ENCODE measurements around the gene LHX4.

DNA sequence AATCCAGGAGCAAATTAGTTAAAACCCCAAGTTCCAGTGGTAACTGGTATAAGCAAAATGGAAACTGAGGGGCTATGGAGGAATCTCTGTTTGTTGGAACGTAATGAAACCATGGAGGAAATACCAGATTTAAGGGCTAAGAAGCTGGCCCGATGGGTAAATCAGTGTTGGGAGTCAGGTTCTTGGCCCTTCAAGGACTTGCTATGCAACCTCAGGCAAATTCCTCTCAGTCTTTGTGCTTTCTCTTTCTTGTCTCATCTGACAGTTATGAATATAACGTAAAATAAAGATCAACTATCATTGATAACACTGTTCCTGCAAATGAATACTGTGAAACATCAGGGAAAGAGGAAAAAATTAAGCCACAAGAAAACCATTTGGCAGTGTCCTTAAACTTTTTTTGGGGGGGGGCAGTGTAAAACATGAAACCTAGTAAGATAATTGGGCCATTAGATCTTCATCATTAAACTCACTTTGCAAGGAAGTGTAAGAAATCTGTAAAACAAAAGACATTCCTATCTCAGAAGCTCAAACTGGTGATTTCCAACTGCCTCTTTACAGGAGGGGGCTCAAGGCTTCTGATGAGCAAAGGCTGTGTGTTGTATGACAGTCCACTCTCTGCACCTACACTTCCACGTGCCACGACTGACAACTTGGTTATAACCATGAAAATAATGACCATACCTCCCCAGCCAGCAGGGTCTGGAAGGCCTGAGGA is 47.6 kb downstream of the LHX4 start:
- TF ChIP-seq CSRNP3 (CRISPR knock-in tag; IDR thresholded peaks at IDR 0.05) (no peak), ARNTL (CRISPR knock-in tag; IDR thresholded peaks at IDR 0.05; ENCODE audit: borderline replicate concordance, low read depth) (no peak), ZNF8 (CRISPR knock-in tag; IDR thresholded peaks at IDR 0.05) (no peak), ZFP30 (CRISPR knock-in tag; IDR thresholded peaks at IDR 0.05) (no peak), CREB5 (CRISPR knock-in tag; IDR thresholded peaks at IDR 0.05; ENCODE audit: low read depth) (no peak), BACH2 (CRISPR knock-in tag; IDR thresholded peaks at IDR 0.05; ENCODE audit: borderline replicate concordance) (no peak), RARB (CRISPR knock-in tag; IDR thresholded peaks at IDR 0.05) (no peak)
- TF ChIP-seq, protein P1, sequence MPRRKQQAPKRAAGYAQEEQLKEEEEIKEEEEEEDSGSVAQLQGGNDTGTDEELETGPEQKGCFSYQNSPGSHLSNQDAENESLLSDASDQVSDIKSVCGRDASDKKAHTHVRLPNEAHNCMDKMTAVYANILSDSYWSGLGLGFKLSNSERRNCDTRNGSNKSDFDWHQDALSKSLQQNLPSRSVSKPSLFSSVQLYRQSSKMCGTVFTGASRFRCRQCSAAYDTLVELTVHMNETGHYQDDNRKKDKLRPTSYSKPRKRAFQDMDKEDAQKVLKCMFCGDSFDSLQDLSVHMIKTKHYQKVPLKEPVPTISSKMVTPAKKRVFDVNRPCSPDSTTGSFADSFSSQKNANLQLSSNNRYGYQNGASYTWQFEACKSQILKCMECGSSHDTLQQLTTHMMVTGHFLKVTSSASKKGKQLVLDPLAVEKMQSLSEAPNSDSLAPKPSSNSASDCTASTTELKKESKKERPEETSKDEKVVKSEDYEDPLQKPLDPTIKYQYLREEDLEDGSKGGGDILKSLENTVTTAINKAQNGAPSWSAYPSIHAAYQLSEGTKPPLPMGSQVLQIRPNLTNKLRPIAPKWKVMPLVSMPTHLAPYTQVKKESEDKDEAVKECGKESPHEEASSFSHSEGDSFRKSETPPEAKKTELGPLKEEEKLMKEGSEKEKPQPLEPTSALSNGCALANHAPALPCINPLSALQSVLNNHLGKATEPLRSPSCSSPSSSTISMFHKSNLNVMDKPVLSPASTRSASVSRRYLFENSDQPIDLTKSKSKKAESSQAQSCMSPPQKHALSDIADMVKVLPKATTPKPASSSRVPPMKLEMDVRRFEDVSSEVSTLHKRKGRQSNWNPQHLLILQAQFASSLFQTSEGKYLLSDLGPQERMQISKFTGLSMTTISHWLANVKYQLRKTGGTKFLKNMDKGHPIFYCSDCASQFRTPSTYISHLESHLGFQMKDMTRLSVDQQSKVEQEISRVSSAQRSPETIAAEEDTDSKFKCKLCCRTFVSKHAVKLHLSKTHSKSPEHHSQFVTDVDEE (CRISPR knock-in tag; IDR thresholded peaks at IDR 0.05): no peak
